GM10266 (cell line): ENCODE results near the gene MARCHF3.

Source experiments
- DNase-seq: peaks from one replicate; pipeline ENCODE4 v3.0.0; 2012; ENCODE audit errors: extremely low spot score
- CTCF ChIP-seq: IDR thresholded peaks from 2 replicates; pipeline ENCODE4 v1.5.1; 2012; ENCODE audit warnings: mild to moderate bottlenecking, low read depth; ENCODE audit not compliant: control insufficient read depth, insufficient read depth; ENCODE audit errors: missing control alignments

The MARCHF3 gene

GRCh38 chr5:127042593-127042992 is 12.2 kb upstream of the MARCHF3 start:
- peak; percentile 12 for TF ChIP-seq CTCF
- DNase-seq: no peak

- no peak for DNase-seq
- TF ChIP-seq CTCF: no peak
Observed at GRCh38 chr5:127041571-127041970, 11.2 kb upstream of the MARCHF3 start.

GRCh38 chr5:127040796-127041520 is 10.6 kb upstream of the MARCHF3 start:
- DNase-seq: no peak
- no peak for TF ChIP-seq CTCF

GRCh38 chr5:127038550-127038949 is 8.2 kb upstream of the MARCHF3 start:
- no peak for TF ChIP-seq CTCF

GRCh38 chr5:127031863-127032232 is 1.5 kb upstream of the MARCHF3 start:
- no peak for TF ChIP-seq CTCF
- DNase-seq: no peak

More at GRCh38 chr5:127038550-127038949, 8.2 kb upstream of the MARCHF3 start:
- DNase-seq: no peak

GRCh38 chr5:127031147-127031862 is 947 bp upstream of the MARCHF3 start:
- peak; percentile 30 for DNase-seq
- no peak for TF ChIP-seq CTCF

GRCh38 chr5:127029581-127030258 is 638 bp downstream of the MARCHF3 start:
- DNase-seq: peak; percentile 42
- peak; percentile 9 for TF ChIP-seq CTCF
